HT1080 (cell line): Measurements from ENCODE around the gene CLSTN3. TPM values are rescaled to one million over a fixed set of nuclear protein-coding genes. Genes with fewer than 3 reads are reported as not detected.
"Not testable (repeated sequence)": the region's sequence is repeated elsewhere in the genome, so short reads cannot be mapped to it uniquely, and the experiment has no call there.

Source experiments
- DNase-seq: peaks from one replicate; pipeline ENCODE4 v3.0.0-alpha.2; 2015; ENCODE audit warnings: low read depth
- total RNA-seq: library from RNA; depleted of rRNA; stranded (reverse); fragments of >200 nt; shearing (Covaris generic); gene quantifications from 2 replicates; pipeline ENCODE4 v1.2.3, GENCODE V29; 2014

CLSTN3 gene
- total RNA-seq, 1 experiment from 2014 or later, result 14.0 TPM

DNA sequence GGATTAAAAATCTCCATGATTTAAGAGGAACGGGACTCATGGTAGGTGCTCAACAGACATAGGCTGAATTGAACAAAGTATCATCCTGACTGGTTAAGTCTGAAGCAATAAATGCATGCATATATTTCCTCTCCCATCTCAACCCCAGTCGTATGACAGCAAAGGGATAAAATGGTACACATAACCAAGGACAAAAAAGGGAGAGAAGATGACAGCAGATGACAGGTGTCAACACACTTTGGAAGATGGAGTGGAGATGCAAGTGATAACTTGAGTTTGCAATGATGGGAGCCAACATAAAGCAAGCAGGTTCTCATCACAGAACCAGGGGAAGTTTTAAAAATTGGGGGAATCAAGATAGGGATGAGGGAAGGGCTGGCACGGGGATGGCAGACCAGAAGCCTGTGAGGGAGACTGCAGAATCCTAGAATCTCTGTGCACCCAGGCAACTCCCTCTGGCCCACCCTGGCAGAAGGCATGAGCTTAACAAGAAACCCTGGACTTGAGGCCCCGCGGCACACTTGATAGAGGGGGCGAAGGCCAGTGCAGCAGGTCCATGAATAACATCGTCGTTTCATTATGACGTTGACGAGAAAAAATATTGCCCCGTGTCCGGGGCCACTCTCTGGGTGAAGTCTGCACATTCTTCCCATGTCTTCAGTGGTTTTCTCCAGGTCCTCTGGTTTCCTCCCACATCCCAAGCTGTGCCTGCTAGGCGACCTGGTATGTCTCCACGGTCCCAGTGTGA lies 26.2 kb upstream of the CLSTN3 start:
- DNase-seq, result no peak

GRCh38 chr12:7106082-7106481 lies 24.1 kb upstream of the CLSTN3 start:
- DNase-seq, result no peak

DNA sequence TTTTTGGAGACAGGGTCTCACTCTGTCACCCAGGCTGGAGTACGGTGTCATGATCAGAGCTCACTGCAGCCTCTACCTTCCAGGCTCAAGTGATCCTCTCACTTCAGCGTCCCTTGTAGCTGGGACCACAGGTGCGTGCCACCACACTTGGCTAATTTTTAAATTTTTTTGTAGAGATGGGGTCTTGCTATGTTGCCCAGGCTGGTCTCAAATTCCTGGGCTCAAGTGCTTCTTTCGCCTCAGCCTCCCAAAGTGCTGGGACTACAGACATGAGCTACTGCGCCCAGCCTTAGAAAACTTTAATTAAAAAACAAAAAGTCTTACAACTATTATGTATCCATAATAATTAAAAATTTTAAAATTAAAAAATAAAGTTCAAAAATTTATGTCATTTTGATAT lies 23.0 kb upstream of the CLSTN3 start:
- not testable (repeated sequence) for DNase-seq

DNA sequence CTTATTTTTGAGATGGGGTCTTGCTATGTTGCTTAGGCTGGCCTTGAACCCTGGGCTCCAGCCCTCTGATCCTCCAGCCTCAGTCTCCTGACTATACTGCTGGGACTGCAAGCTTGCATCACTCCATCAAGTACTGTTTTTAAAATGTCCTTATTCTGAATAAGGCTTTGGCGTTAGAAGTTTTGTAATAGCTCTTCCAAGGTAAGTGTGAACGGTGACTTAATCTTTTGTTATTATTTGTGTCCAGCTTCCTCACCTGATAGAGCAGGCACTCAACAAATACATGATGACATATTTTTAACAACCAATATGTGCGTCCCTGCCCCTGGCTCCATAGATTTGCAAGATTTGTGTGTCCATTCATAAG lies 22.6 kb upstream of the CLSTN3 start:
- no peak for DNase-seq

DNA sequence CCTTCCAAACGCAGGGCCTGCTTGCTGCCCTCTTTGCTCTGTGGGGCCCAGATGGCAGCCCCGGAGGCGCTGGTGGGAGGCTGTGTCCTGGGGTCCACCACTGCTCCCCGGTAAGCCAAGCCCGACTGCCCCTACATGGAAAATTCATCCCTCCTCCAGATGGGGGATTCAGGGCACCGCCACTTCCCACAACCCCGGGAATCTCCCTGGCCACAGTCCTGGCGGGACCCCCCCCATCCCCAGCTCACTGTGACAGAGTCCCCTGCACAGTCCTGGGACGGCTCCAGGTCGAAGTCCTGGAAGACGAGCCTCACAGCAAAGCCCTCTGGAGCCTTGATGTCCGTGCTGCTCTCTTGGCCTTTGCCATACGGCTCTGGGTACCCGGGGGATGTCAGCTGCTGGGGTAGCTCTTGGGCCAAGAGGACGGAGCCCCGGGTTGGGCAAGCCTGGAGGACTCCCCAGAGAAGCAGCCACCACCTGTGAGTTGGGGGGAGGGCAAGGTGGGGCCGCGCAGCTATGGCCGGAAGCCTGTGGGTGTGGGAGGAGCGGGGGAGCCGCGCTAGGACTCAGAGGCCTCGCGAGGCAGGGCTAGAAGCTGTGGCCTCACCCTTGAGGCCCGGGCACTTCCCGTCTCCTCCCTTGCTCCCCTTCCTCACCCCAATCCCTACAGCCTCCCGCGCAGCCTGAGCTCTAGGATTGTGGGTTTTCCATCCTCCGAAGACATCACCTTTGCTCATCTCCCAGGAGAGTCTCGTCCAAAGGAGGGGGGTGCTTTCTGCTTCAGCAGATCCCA lies 22.0 kb upstream of the CLSTN3 start:
- DNase-seq, result peak; percentile 83

GRCh38 chr12:7108796-7109571 lies 21.2 kb upstream of the CLSTN3 start, which contains the start of gene C1RL:
Gene C1RL, minus strand, starts transcription at chr12:7109214. Its CDS starts 34 bp downstream, at chr12:7109180.
- peak; percentile 79 for DNase-seq

- no peak for DNase-seq
Observed at GRCh38 chr12:7109572-7109920, 20.6 kb upstream of the CLSTN3 start.

DNA sequence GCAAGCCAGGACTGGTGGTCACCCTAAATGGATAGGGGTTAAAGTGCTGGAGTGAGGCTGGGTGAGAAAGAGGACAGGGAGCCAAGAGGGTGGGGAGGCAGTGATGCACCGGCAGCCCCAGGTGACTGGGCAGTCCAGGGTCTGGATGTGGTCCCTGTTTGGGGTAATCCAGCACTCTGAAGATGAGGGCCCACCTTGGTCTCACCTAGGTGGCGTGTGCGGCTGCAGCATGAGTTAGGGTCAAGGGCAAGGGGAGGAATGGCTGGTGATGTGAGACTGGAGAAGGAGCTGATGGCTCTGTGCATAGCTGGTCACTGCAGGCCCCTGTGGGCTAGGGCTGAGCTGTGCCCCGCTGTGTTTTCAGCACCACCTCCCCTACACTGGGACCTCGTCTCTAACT lies 19.5 kb upstream of the CLSTN3 start:
- DNase-seq, result no peak

DNA sequence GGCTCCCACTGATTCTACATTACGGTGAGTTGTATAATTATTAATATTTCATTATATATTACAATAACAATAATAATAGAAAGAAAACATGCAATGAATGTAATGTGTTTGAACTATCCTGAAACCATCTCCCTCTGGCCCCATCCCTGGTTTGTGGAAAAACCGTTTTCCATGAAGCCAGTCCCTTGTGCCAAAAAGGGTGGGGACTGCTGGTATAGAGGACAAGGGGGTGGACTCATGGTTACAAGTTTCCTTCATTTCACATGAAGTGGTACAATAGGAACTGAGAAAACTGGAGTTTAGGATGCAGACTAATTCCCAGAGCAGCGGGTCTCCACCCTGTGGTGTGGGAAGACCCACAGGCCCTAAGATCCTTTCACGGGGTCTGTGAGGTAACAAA lies 18.1 kb upstream of the CLSTN3 start:
- no peak for DNase-seq

DNA sequence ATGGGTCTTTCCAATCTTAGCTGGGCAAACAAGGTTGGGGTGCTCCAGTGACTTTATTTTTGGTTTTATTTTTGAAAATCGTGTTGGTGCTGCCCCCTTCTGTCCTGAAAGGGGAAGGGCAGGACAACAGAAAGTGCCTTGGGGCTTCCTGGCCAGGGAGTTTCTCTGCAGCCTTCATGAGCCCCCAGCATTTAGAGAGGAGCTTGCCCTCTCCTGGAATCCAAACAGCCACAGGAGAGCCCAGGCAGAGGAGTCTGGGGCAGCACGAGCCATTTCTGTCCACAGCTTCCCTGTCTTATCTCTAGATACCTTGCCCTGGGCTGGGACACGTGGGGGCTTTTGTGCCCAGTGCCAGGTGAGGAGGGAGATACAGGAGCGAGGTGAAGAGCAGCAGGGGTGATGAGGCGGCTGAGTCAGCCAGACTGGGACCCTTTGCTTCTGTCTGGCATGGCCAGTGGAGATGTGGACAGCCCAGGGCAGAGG lies 16.7 kb upstream of the CLSTN3 start:
- peak; percentile 42 for DNase-seq

DNA sequence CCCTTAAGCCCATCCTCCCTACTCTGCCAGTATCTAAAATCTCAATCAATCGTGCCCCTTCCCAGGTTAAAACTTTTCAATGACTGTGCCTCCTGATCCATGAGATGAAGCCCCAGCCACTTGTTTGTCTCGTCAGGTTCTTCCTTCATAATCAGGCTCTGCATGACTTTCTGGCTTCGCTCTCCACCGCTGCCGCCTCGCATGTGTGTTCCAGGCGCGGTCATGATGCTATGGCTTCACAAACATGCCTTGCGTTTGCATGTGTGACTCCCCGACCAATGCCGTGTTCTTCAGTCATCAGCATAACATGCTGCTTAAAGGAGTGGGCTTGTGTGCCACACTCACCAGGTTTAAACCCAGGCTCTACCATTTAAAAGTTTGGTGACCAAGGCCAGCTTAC lies 16.2 kb upstream of the CLSTN3 start:
- no peak for DNase-seq

DNA sequence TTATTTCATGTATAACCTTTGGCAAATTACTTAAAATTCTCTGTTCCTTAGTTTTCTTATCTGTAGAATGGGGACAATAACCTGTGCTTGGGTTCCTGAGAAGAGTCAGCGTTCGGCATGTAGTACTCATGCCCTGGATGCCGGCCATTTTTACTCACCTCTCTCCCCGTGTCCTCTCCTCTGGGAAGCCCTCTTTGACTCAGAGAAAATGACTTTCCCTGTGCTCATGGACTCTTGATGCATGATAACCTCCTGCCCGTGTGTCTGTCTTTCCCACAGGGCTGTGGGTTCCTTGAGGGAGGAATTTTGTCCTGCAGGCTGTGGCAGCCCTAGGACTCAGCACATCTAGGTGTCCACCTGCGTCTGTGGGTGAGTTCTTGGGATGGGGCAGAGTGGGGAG lies 15.3 kb upstream of the CLSTN3 start:
- no peak for DNase-seq

GRCh38 chr12:7116196-7116595 lies 14.0 kb upstream of the CLSTN3 start:
- DNase-seq, result no peak

GRCh38 chr12:7116916-7117315 lies 13.3 kb upstream of the CLSTN3 start:
- DNase-seq, result no peak

- no peak for DNase-seq
Observed at GRCh38 chr12:7117670-7118069, 12.5 kb upstream of the CLSTN3 start.

DNA sequence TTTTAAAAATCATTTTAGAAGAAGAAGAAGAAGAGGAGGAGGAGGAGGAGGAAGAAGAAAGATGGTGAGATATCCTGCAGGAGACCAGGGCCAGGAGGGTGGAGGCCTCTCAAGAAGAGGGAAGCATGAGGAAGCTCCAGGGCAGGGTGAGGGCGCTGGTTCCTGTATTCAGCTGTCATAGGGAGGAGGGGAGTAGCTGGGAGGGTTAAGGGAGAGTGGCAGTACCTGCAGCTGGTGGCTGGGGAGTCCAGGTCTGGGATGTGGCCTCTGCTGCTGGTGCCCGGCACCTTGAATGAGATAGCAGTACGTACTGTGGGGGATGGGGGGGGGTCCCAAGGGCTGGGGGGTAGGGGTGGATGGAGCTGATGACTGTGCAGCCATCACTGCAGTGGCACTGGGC lies 11.3 kb upstream of the CLSTN3 start:
- DNase-seq, result no peak

DNA sequence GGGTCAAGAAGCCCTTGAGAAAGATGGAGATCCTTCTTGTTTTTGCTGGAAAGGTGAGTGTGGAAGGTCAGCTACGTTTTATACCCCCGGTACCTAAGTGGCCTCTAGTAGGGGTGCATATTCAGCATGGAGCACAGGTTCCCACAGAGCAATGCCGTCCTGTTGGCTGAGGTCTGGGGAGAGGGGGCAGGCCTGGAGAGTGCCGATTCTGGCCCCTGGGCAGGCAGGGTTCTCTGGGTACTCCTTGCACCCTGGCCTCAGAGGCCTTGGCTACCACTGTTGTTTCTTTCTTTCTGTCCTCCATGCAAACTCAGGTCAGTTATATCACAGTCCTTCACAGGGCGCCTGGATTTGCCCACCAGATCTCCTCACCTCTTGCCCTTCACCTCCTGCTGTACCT lies 10.0 kb upstream of the CLSTN3 start:
- DNase-seq, result no peak

GRCh38 chr12:7121324-7121723 lies 8.8 kb upstream of the CLSTN3 start:
- no peak for DNase-seq

GRCh38 chr12:7122811-7123769 lies 7.1 kb upstream of the CLSTN3 start:
- no peak for DNase-seq

DNA sequence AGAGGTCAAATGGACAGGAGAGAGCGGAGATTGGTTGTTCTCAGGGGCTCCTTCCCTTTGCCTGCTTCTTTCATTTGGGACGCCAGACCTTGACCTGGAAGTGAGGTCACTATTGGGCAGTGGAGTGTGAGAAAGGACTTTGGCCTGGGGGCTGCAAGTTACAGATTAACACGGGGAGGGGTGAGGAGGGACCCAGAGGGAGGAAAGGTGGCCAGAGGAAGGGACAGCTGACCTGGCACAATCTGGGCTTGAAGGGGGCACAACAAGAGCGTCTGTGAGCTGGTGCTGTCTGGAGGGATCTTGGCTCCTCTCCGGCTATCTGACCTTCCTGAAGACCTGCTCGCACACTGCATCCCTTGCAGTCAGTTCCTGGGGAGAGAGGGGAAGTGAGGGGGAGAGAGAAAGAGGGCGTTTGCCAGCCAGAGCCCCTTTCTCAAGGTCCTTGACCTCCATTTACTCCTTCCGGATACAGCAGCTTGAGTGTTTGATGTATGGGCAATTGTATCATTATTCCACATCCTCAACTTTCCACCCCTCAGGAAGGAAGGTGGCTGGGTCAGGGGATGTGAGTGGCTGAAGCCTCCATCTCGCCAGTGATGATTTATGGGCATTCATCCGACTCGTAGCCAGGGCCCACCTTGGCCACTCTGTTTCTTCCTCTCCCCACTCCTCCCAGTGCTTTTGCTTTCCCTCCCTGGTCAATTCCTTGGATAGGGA lies 6.2 kb upstream of the CLSTN3 start:
- no peak for DNase-seq
